ENCODE results near the gene PEAK3. TPM values are rescaled to one million over a fixed set of nuclear protein-coding genes. Genes with fewer than 3 reads are reported as not detected.

Gene PEAK3
- total and polyA plus RNA-seq, 10 of the 15 experiments (the other 5 are each of a cell fraction or from before 2014, with no cell fraction given): 0.03 to 0.10 (median 0.05) TPM; not detected in 7

DNA sequence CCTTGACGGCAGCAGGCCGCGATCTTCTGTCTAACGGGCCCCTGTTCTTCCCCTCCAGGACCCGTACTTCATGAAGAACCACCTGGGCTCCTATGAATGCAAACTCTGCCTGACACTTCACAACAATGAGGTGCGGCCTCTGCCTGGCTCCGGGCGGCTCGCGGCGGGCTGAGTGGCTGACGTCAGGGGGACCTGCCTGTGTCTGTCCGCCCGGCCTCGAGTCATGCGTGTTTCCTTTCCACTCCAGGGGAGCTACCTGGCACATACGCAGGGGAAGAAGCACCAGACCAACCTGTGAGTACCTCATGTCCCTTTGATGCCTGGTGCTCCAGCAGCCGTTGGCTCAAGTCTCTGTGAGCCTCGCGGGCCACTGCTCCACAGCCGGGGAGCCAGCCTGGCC lies 37.5 kb downstream of the PEAK3 start:
- intact Hi-C loops (cut with micrococcal nuclease; ENCODE audit: unreplicated experiment) (no loop called here), in situ Hi-C loops (cut with MboI) (no loop called here)
- ATAC-seq (no peak), FAIRE-seq (no peak), DNase-seq (ENCODE audit: low read depth, low spot score) (no peak)
- H3K79me2 ChIP-seq (ENCODE audit: control insufficient read depth, insufficient read depth, low read length): peaks cover 37% of the 10 kb centered on the region
- no peak overlapping the region for H3K4me3 ChIP-seq
- ChIA-PET RAD21 (ENCODE audit: unreplicated experiment) (no interaction called here), CTCF (no interaction called here), POLR2A (no interaction called here), SMC1A (ENCODE audit: uncharacterized antibody, unreplicated experiment) (no interaction called here)
- H3K4me2 ChIP-seq (ENCODE audit: control insufficient read depth, insufficient read depth): no peak overlapping the region
- H3K9ac ChIP-seq (ENCODE audit: control insufficient read depth, insufficient read depth, low read length): no peak overlapping the region
- 76% methylated on average over 21 of the region's 21 CpGs for WGBS (ENCODE audit: insufficient coverage, insufficient replicate concordance, low lambda C conversion rate, missing lambda C conversion rate)
- no TSS peak for BruUV-seq (replicated peaks)
- peaks cover 12 to 52% of the 10 kb centered on the region in 2 experiments; a peak in 3 of 4 replicates for H3K36me3 ChIP-seq (ENCODE audit: control insufficient read depth in 2 of 2, insufficient read depth in 2 of 2, low read length in 1 of 2)
- peaks cover 23% of the 10 kb centered on the region for H4K20me1 ChIP-seq (ENCODE audit: control insufficient read depth, insufficient read depth)
- no peaks in the 10 kb centered on the region for H3K9me3 ChIP-seq (replicated peaks; ENCODE audit: control insufficient read depth, insufficient read depth, low read length)
- no peak overlapping the region for H2AFZ ChIP-seq (ENCODE audit: control insufficient read depth, low read depth, low read length)
- H3K27ac ChIP-seq (ENCODE audit: control insufficient read depth, insufficient read depth): no peak overlapping the region
- H3K27me3 ChIP-seq (replicated peaks in 1 of 2; ENCODE audit: control insufficient read depth in 2 of 2, insufficient read depth in 2 of 2, low read length in 1 of 2): no peaks in the 10 kb centered on the region
- H3K4me1 ChIP-seq (ENCODE audit: control insufficient read depth, insufficient read depth, low read length): no peaks in the 10 kb centered on the region; the same call in 1 of the 2 replicates
- no peak for TF ChIP-seq BMI1 (IDR thresholded peaks at IDR 0.05; ENCODE audit: borderline replicate concordance)
- TF ChIP-seq, protein P1, sequence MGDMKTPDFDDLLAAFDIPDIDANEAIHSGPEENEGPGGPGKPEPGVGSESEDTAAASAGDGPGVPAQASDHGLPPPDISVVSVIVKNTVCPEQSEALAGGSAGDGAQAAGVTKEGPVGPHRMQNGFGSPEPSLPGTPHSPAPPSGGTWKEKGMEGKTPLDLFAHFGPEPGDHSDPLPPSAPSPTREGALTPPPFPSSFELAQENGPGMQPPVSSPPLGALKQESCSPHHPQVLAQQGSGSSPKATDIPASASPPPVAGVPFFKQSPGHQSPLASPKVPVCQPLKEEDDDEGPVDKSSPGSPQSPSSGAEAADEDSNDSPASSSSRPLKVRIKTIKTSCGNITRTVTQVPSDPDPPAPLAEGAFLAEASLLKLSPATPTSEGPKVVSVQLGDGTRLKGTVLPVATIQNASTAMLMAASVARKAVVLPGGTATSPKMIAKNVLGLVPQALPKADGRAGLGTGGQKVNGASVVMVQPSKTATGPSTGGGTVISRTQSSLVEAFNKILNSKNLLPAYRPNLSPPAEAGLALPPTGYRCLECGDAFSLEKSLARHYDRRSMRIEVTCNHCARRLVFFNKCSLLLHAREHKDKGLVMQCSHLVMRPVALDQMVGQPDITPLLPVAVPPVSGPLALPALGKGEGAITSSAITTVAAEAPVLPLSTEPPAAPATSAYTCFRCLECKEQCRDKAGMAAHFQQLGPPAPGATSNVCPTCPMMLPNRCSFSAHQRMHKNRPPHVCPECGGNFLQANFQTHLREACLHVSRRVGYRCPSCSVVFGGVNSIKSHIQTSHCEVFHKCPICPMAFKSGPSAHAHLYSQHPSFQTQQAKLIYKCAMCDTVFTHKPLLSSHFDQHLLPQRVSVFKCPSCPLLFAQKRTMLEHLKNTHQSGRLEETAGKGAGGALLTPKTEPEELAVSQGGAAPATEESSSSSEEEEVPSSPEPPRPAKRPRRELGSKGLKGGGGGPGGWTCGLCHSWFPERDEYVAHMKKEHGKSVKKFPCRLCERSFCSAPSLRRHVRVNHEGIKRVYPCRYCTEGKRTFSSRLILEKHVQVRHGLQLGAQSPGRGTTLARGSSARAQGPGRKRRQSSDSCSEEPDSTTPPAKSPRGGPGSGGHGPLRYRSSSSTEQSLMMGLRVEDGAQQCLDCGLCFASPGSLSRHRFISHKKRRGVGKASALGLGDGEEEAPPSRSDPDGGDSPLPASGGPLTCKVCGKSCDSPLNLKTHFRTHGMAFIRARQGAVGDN (IDR thresholded peaks at IDR 0.05): no peak
- TF ChIP-seq, protein P2, sequence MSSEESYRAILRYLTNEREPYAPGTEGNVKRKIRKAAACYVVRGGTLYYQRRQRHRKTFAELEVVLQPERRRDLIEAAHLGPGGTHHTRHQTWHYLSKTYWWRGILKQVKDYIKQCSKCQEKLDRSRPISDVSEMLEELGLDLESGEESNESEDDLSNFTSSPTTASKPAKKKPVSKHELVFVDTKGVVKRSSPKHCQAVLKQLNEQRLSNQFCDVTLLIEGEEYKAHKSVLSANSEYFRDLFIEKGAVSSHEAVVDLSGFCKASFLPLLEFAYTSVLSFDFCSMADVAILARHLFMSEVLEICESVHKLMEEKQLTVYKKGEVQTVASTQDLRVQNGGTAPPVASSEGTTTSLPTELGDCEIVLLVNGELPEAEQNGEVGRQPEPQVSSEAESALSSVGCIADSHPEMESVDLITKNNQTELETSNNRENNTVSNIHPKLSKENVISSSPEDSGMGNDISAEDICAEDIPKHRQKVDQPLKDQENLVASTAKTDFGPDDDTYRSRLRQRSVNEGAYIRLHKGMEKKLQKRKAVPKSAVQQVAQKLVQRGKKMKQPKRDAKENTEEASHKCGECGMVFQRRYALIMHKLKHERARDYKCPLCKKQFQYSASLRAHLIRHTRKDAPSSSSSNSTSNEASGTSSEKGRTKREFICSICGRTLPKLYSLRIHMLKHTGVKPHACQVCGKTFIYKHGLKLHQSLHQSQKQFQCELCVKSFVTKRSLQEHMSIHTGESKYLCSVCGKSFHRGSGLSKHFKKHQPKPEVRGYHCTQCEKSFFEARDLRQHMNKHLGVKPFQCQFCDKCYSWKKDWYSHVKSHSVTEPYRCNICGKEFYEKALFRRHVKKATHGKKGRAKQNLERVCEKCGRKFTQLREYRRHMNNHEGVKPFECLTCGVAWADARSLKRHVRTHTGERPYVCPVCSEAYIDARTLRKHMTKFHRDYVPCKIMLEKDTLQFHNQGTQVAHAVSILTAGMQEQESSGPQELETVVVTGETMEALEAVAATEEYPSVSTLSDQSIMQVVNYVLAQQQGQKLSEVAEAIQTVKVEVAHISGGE (CRISPR knock-in tag; IDR thresholded peaks at IDR 0.05): no peak
- TF ChIP-seq, protein P3, sequence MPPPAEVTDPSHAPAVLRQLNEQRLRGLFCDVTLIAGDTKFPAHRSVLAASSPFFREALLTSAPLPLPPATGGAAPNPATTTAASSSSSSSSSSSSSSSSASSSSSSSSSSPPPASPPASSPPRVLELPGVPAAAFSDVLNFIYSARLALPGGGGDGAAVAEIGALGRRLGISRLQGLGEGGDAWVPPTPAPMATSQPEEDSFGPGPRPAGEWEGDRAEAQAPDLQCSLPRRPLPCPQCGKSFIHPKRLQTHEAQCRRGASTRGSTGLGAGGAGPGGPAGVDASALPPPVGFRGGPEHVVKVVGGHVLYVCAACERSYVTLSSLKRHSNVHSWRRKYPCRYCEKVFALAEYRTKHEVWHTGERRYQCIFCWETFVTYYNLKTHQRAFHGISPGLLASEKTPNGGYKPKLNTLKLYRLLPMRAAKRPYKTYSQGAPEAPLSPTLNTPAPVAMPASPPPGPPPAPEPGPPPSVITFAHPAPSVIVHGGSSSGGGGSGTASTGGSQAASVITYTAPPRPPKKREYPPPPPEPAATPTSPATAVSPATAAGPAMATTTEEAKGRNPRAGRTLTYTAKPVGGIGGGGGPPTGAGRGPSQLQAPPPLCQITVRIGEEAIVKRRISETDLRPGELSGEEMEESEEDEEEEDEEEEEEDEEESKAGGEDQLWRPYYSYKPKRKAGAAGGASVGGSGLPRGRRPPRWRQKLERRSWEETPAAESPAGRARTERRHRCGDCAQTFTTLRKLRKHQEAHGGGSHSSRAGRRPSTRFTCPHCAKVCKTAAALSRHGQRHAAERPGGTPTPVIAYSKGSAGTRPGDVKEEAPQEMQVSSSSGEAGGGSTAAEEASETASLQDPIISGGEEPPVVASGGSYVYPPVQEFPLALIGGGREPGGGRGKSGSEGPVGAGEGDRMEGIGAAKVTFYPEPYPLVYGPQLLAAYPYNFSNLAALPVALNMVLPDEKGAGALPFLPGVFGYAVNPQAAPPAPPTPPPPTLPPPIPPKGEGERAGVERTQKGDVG (CRISPR knock-in tag; IDR thresholded peaks at IDR 0.05): no peak
- TF ChIP-seq NR2C2 (IDR thresholded peaks at IDR 0.05; ENCODE audit: borderline replicate concordance, control insufficient read depth, insufficient read length, low read depth): no peak
- TF ChIP-seq SRF (IDR thresholded peaks at IDR 0.05; ENCODE audit: low read depth in 2 of 2, low read length in 2 of 2): no peak
- TF ChIP-seq STAT3 (IDR thresholded peaks at IDR 0.05; ENCODE audit: low read depth, low read length): no peak
